Kidney (tissue), 14 donors: Measurements from ENCODE around the gene PLXNA2. TPM values are rescaled to one million over a fixed set of nuclear protein-coding genes. Genes with fewer than 3 reads are reported as not detected.

Experiments used
- DNase-seq, 5 donors: peaks; one replicate each; pipeline ENCODE4 v3.0.0-alpha.2; 2013 to 2020
- FAIRE-seq: peaks from 2 replicates; lab custom pipeline; 2012; peaks lifted over from hg19 to GRCh38; lab: Jason Lieb, UNC
- H3K27ac ChIP-seq, 2 donors: one replicate each; pipeline ENCODE4 v1.7.0; 2013; ENCODE audit warnings: low read depth in 2 of 2, low read length in 2 of 2, inconsistent platforms in 1 of 2
- H3K27me3 ChIP-seq: one replicate; pipeline ENCODE4 v1.7.1; 2013; ENCODE audit warnings: low read length, inconsistent platforms; ENCODE audit not compliant: control insufficient read depth, insufficient read depth
- H3K36me3 ChIP-seq, 3 donors: one replicate each; pipeline versions ENCODE4 v1.7.0 to v1.7.1; 2013; ENCODE audit warnings: low read length in 3 of 3, control low read depth in 1 of 3, inconsistent platforms in 1 of 3; ENCODE audit not compliant: insufficient read depth in 3 of 3, control insufficient read depth in 2 of 3
- H3K4me1 ChIP-seq, 3 donors: one replicate each; pipeline versions ENCODE4 v1.7.0 to v1.7.1; 2013; ENCODE audit warnings: low read length in 3 of 3, inconsistent platforms in 1 of 3, low read depth in 1 of 3; ENCODE audit not compliant: control insufficient read depth in 2 of 3, insufficient read depth in 2 of 3
- H3K4me3 ChIP-seq, 3 donors: one replicate each; pipeline versions ENCODE4 v1.7.0 to v1.8.1; 2013; ENCODE audit warnings: low read length in 3 of 3, control low read depth in 1 of 3, inconsistent platforms in 1 of 3
- H3K9ac ChIP-seq, 3 donors: one replicate each; pipeline versions ENCODE4 v1.7.0 to v1.7.1; 2013; ENCODE audit warnings: low read length in 3 of 3, control low read depth in 1 of 3, inconsistent platforms in 1 of 3
- H3K9me3 ChIP-seq, 3 donors: one replicate each; pipeline versions ENCODE4 v1.7.0 to v1.7.1; 2013; ENCODE audit warnings: low read length in 3 of 3, control low read depth in 1 of 3, inconsistent platforms in 1 of 3; ENCODE audit not compliant: control insufficient read depth in 2 of 3, insufficient read depth in 1 of 3
- intact Hi-C: fragments of 100-400 bp; cut with DNase I; formaldehyde crosslinking; loops from one replicate; pipeline ENCODE4 v1.11.1; 2022
- polyA plus RNA-seq: library from polyadenylated mRNA; stranded (reverse); fragments of 350-450 nt; fragmentation: Illumina TruSeq; extraction: RNeasy Lipid Tissue Mini Kit (QIAGEN cat#74804); gene quantifications from one replicate; pipeline ENCODE4 v1.2.3, GENCODE V29; 2014; ENCODE audit warnings: low read depth, low replicate concordance; ENCODE audit not compliant: insufficient read depth
- total RNA-seq: library from RNA; stranded (reverse); fragmentation: NEBNext Ultra II Directional; extraction: Animal tissue kit (Norgen Biotek cat#: 25700); gene quantifications from one replicate; pipeline ENCODE4 v1.2.1, GENCODE V29; 2021
- TF ChIP-seq, protein P1 (sequence below): IDR thresholded peaks from 3 replicates; pipeline ENCODE4 v1.5.1; 2012; ENCODE audit warnings: mild to moderate bottlenecking, moderate library complexity, borderline replicate concordance; ENCODE audit not compliant: insufficient read depth; ENCODE audit errors: extremely low read depth
- donor health status: control.
- donor health status: control.
- donor health status: control.
- donor health status: control.
- donor health status: control.
- donor health status: DM: yes; HTN: yes; CAD: no.
- donor health status: Normal renal cell carcinoma (clear cell type).

Gene PLXNA2
- total and polyA plus RNA-seq, 2 donors from 2014 or later, result 2.4 to 27.9 TPM

DNA sequence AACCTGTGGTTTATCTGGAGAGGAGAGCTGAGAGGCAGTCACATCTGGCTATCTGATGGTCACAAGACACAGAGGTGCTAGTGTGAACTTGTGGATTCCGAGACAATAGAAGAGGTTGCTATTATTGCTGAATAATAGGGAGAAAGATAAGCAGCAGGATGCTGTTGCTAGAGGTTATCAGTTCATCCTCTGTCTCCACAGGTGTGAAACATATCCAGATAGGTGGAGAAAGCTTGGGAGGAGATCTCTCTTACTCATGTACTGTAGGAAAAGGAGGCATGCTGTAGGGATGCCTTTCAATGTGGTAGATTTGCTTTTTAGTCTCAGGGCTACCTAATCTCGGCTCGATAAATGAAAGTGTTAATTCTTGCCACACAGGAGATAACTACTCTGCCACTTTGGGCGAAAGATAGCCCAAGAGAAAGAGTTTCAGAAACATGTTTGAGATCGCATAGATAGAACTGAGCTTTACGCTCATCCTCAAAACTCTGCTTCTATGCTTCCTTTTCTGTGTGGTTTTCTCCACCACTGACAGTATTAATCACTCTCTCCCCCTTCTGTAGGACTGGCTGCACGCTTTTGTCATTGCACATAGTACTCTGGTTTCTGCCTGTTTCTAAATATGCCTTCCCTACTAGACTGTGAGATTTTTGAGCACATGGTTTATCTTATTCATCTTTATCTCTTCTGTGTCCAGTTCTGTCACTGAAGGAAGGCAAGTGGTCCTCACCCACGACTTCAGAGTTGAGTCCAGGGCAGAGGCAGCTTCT lies 36.7 kb upstream of the PLXNA2 start:
- Histone ChIP-seq H3K9me3 (no peaks in the 10 kb centered on the region), H3K36me3 (no peaks in the 10 kb centered on the region), H3K4me3 (no peak overlapping the region), H3K4me1 (no peaks in the 10 kb centered on the region), H3K27me3 (no peaks in the 10 kb centered on the region), H3K27ac (no peak overlapping the region), H3K9ac (no peak overlapping the region)
- no peak for DNase-seq
- TF ChIP-seq, protein P1, sequence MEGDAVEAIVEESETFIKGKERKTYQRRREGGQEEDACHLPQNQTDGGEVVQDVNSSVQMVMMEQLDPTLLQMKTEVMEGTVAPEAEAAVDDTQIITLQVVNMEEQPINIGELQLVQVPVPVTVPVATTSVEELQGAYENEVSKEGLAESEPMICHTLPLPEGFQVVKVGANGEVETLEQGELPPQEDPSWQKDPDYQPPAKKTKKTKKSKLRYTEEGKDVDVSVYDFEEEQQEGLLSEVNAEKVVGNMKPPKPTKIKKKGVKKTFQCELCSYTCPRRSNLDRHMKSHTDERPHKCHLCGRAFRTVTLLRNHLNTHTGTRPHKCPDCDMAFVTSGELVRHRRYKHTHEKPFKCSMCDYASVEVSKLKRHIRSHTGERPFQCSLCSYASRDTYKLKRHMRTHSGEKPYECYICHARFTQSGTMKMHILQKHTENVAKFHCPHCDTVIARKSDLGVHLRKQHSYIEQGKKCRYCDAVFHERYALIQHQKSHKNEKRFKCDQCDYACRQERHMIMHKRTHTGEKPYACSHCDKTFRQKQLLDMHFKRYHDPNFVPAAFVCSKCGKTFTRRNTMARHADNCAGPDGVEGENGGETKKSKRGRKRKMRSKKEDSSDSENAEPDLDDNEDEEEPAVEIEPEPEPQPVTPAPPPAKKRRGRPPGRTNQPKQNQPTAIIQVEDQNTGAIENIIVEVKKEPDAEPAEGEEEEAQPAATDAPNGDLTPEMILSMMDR, result no peak
- intact Hi-C loops, result no loop called here
- no peak for FAIRE-seq

DNA sequence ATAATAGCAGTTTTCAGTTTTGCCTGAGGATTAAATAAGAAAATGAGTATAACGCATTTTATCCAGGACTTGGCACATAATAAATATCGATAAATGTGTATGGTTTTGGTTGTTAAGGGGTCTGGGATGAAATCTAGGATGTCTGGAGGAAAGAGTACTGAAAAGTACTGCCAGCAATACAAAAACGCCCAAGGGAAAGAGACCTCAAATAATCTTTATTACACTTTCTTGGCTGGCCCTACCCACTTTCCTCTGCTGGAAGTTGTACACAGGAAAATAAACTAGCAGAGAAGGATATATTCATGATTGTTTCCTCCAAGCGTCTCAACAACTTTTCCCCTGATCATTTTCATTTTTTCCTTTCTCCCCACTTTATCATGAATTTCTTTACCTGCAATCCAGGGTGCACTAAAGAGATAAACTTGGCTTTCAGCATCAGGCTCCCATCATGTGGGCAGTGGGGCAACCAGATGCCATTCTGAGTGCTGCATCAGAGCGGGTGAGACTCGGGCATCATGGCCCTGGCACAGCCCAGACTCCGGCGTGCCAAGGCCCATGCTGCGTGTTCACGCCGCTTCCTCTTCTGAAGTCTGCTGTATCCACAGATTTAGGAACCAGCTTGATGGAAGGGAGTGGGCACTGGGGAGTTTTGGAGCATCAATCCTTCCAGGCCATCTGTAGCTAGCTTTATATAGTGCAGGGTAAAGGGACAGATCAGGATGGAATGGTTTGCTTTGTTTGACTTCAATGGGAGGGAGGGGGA lies 35.8 kb upstream of the PLXNA2 start:
- no peak for FAIRE-seq

DNA sequence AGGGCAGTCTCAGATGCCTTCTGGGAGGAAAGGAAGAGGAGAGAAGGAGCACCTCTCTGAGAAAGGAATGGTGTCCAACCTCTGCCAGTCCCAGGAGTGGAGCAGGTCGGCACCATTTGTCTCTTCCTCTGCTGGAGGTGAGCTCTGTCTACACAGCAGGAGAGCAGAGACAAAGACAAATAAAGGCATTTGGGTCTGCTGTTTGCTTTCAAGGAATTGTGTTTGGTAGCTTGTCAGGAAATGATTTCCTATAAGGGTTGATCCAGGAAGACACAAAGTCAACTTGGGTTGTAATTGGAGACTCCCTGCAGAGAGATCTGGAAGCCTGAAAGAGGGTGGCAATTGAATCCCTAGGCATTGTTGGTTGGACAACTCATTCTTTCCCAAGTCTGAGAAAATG lies 34.5 kb upstream of the PLXNA2 start:
- TF ChIP-seq, protein P1, result no peak
- DNase-seq (no peak), FAIRE-seq (no peak)
- Histone ChIP-seq H3K27me3 (no peaks in the 10 kb centered on the region), H3K27ac (no peak overlapping the region), H3K4me1 (no peaks in the 10 kb centered on the region), H3K9me3 (no peaks in the 10 kb centered on the region), H3K9ac (no peak overlapping the region), H3K4me3 (no peak overlapping the region), H3K36me3 (no peaks in the 10 kb centered on the region)
- intact Hi-C loops, result no loop called here

More for the DNA sequence above, 35.8 kb upstream of the PLXNA2 start:
- H3K9ac ChIP-seq, result no peak overlapping the region
- H3K4me3 ChIP-seq, result no peak overlapping the region
- H3K4me1 ChIP-seq, result no peaks in the 10 kb centered on the region
- no peaks in the 10 kb centered on the region for H3K9me3 ChIP-seq
- no peaks in the 10 kb centered on the region for H3K36me3 ChIP-seq
- H3K27me3 ChIP-seq, result no peaks in the 10 kb centered on the region
- intact Hi-C loops, result no loop called here
- no peak overlapping the region for H3K27ac ChIP-seq
- no peak for DNase-seq
- TF ChIP-seq, protein P1, result no peak
